HCT116 (cell line): ENCODE results near the gene ACP6. TPM values are rescaled to one million over a fixed set of nuclear protein-coding genes. Genes with fewer than 3 reads are reported as not detected.

Experiments used
- ATAC-seq: fragments of 200-7000 bp; cut with Tn5 transposase; 2 replicates; pipeline ENCODE4 v1.9.1; 2020; ENCODE audit warnings: mild to moderate bottlenecking, moderate library complexity
- BruUV-seq: library from RNA; stranded (reverse); fragments of 400-500 nt; replicated peaks from 2 replicates; lab custom pipeline; 2021; lab: Mats Ljungman, UMichigan
- CTCF ChIA-PET: fragments of 300-600 bp; sonication (Branson Sonifier 250); formaldehyde crosslinking; loops from one replicate; lab custom pipeline; 2021; ENCODE audit warnings: antibody characterized with exemption; lab: Charles Lee
- POLR2A ChIA-PET: fragments of 300-600, 350-600 bp; sonication (Branson Sonifier 250); formaldehyde crosslinking; loops from one replicate; lab custom pipeline; 2021; ENCODE audit warnings: antibody characterized with exemption; lab: Charles Lee
- RAD21 ChIA-PET, 2 experiments: fragments of 300-600 bp; sonication (Branson Sonifier 250); formaldehyde crosslinking; loops; one replicate each; lab custom pipeline; 2023; ENCODE audit warnings: low total read pairs in 2 of 2; ENCODE audit not compliant: uncharacterized antibody in 2 of 2, unreplicated experiment in 2 of 2, low non-redundant PET in 1 of 2; lab: Charles Lee
- DNase-seq: peaks from one replicate; pipeline ENCODE4 v3.0.0-alpha.2; 2010; ENCODE audit warnings: low read depth, low spot score
- H2AFZ ChIP-seq: fragments of 200-600 bp; shearing (Covaris generic), sonication (generic); 2 replicates; pipeline ENCODE4 v1.6.1; 2017; ENCODE audit warnings: low read depth, mixed run types, mixed read lengths, antibody characterized with exemption, low read length; ENCODE audit not compliant: poor library complexity, severe bottlenecking
- H3K27ac ChIP-seq: 2 replicates; pipeline ENCODE4 v1.5.1; 2012; ENCODE audit warnings: low read depth, low read length
- H3K27me3 ChIP-seq: fragments of 200-600 bp; sonication (generic); 2 replicates; pipeline ENCODE4 v1.6.1; 2016; ENCODE audit warnings: mixed run types, low read length, mixed read lengths; ENCODE audit not compliant: insufficient read depth
- H3K36me3 ChIP-seq, 2 experiments: fragments of 200-500 bp in 1 of 2; fragments of 200-600 bp in 1 of 2; sonication (Bioruptor generic) in 1 of 2; sonication (generic) in 1 of 2; 2 replicates each; pipeline versions ENCODE4 v1.5.1 to v1.6.1; 2014 to 2016; ENCODE audit warnings: low read length in 2 of 2, inconsistent platforms in 1 of 2, mixed read lengths in 1 of 2, mixed run types in 1 of 2; ENCODE audit not compliant: insufficient read depth in 2 of 2, control insufficient read depth in 1 of 2
- H3K4me1 ChIP-seq, 2 experiments: fragments of 200-600 bp in 1 of 2; sonication (generic) in 1 of 2; 2 replicates each; pipeline versions ENCODE4 v1.5.1 to v1.6.1; 2012 to 2017; ENCODE audit warnings: low read length in 2 of 2, inconsistent platforms in 1 of 2, mild to moderate bottlenecking in 1 of 2, mixed read lengths in 1 of 2, mixed run types in 1 of 2, moderate library complexity in 1 of 2; ENCODE audit not compliant: insufficient read depth in 2 of 2, control insufficient read depth in 1 of 2
- H3K4me2 ChIP-seq: fragments of 200-600 bp; sonication (generic); 2 replicates; pipeline ENCODE4 v1.6.1; 2017; ENCODE audit warnings: mixed run types, low read length, mixed read lengths
- H3K4me3 ChIP-seq, 2 experiments: fragments of 200-600 bp in 1 of 2; sonication (generic) in 1 of 2; replicated peaks in 1 of 2; 2 replicates each; pipeline ENCODE4 v1.5.1; 2011 to 2016; ENCODE audit warnings: low read length in 2 of 2, control low read depth in 1 of 2, low read depth in 1 of 2, mild to moderate bottlenecking in 1 of 2, mixed read lengths in 1 of 2, mixed run types in 1 of 2
- H3K79me2 ChIP-seq: fragments of 200-600 bp; sonication (generic); 2 replicates; pipeline ENCODE4 v1.6.1; 2017; ENCODE audit warnings: mild to moderate bottlenecking, mixed run types, low read length, moderate library complexity, mixed read lengths; ENCODE audit not compliant: insufficient read depth
- H3K9ac ChIP-seq: fragments of 200-600 bp; sonication (generic); 2 replicates; pipeline ENCODE4 v1.6.1; 2016; ENCODE audit warnings: low read length, mixed read lengths
- H3K9me2 ChIP-seq: fragments of 200-600 bp; sonication (generic), shearing (Covaris generic); 2 replicates; pipeline ENCODE4 v1.6.1; 2017; ENCODE audit warnings: mixed run types, mild to moderate bottlenecking, moderate library complexity; ENCODE audit not compliant: insufficient read depth
- H3K9me3 ChIP-seq, 2 experiments: fragments of 200-500 bp in 1 of 2; fragments of 200-600 bp in 1 of 2; sonication (Bioruptor generic) in 1 of 2; sonication (generic) in 1 of 2; 2 replicates each; pipeline ENCODE4 v1.6.1; 2014 to 2017; ENCODE audit warnings: low read length in 2 of 2, mixed read lengths in 2 of 2, inconsistent platforms in 1 of 2, low read depth in 1 of 2, mild to moderate bottlenecking in 1 of 2, mixed run types in 1 of 2, moderate library complexity in 1 of 2; ENCODE audit not compliant: control insufficient read depth in 1 of 2, insufficient read depth in 1 of 2
- H4K20me1 ChIP-seq: fragments of 200-600 bp; sonication (generic), shearing (Covaris generic); 2 replicates; pipeline ENCODE4 v1.6.1; 2017; ENCODE audit warnings: mixed run types, mild to moderate bottlenecking, moderate library complexity; ENCODE audit not compliant: insufficient read depth
- CBX3 ChIP-seq: IDR thresholded peaks from 2 replicates; pipeline ENCODE4 v1.6.1; 2012; ENCODE audit warnings: low read depth
- ELF1 ChIP-seq: IDR thresholded peaks from 2 replicates; pipeline ENCODE4 v1.6.1; 2012; ENCODE audit warnings: low read depth, borderline replicate concordance
- EZH2 ChIP-seq: fragments of 200-600 bp; sonication (generic); IDR thresholded peaks from 2 replicates; pipeline ENCODE4 v1.6.1; 2017; ENCODE audit warnings: antibody characterized with exemption, mixed run types
- EZH2phosphoT487 ChIP-seq: fragments of 200-600 bp; IDR thresholded peaks from 2 replicates; pipeline ENCODE4 v1.6.1; 2018; ENCODE audit warnings: antibody characterized with exemption, borderline replicate concordance
- JUND ChIP-seq: IDR thresholded peaks from 2 replicates; pipeline ENCODE4 v1.6.1; 2012
- RAD21 ChIP-seq: IDR thresholded peaks from 2 replicates; pipeline ENCODE4 v1.6.1; 2012; ENCODE audit warnings: low read depth, mild to moderate bottlenecking
- SIN3A ChIP-seq: IDR thresholded peaks from 2 replicates; pipeline ENCODE4 v1.6.1; 2012; ENCODE audit warnings: low read depth
- TCF7L2 ChIP-seq: IDR thresholded peaks from 2 replicates; pipeline ENCODE4 v1.7.0; 2011; ENCODE audit warnings: borderline replicate concordance, inconsistent platforms; ENCODE audit not compliant: insufficient read depth, insufficient read length; ENCODE audit errors: extremely low read depth
- ZFX ChIP-seq: fragments of 450-650 bp; IDR thresholded peaks from 2 replicates; pipeline ENCODE4 v1.6.1; 2017
- intact Hi-C: fragments of 100-400 bp; cut with micrococcal nuclease; formaldehyde crosslinking; loops from 2 replicates; pipeline ENCODE4 v1.10.0; 2022
- total RNA-seq: library from RNA; stranded (reverse); gene quantifications from one replicate; pipeline ENCODE4 v1.2.1, GENCODE V29; 2021; ENCODE audit not compliant: unreplicated experiment
- TF ChIP-seq, protein P1 (sequence below): IDR thresholded peaks from 2 replicates; pipeline ENCODE4 v1.6.1; 2011; ENCODE audit warnings: mild to moderate bottlenecking, low read length, moderate library complexity; ENCODE audit not compliant: insufficient replicate concordance; ENCODE audit errors: extremely low read depth
- TF ChIP-seq, protein P2 (sequence below): IDR thresholded peaks from 2 replicates; pipeline ENCODE4 v1.6.1; 2012; ENCODE audit warnings: low read depth
- TF ChIP-seq, protein P3 (sequence below), 3 experiments: fragments of 200-600 bp in 1 of 3; sonication (generic) in 1 of 3; IDR thresholded peaks in 2 of 3; conservative IDR thresholded peaks in 1 of 3; 2 replicates each; pipeline ENCODE4 v1.5.1; 2012 to 2017; ENCODE audit warnings: low read depth in 2 of 3, low read length in 2 of 3, antibody characterized with exemption in 1 of 3, borderline replicate concordance in 1 of 3, control low read depth in 1 of 3, mild to moderate bottlenecking in 1 of 3, mixed read lengths in 1 of 3, mixed run types in 1 of 3, moderate library complexity in 1 of 3; ENCODE audit not compliant: insufficient read depth in 1 of 3
- TF ChIP-seq, protein P4 (sequence below): IDR thresholded peaks from 2 replicates; pipeline ENCODE4 v1.6.1; 2012

Gene ACP6
- total RNA-seq, 1 experiment from 2014 or later: 26.4 TPM

DNA sequence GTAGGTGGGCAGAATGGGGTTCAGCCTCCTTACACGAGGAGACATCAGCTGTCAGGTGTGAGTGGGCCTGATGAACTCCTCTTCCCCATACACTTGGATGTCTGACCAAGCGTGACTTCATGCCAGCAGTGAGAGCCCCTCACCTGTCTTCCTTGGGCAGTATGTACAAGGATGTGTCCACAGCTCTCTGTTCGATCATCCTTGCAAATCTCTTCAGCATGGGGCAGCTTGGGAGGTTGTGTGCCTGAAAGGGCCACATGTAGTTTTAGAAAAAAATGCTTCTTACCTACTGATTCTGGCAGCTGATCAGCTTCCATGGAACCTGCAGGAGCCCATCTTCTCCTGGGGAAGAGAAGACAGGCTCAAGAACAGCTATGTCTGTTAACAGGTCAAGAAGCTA, 18.0 kb downstream of the ACP6 start:
- no peak overlapping the region for H3K27ac ChIP-seq
- H3K4me3 ChIP-seq: no peak overlapping the region
- no peaks in the 10 kb centered on the region for H4K20me1 ChIP-seq
- H3K79me2 ChIP-seq: no peaks in the 10 kb centered on the region
- no peak overlapping the region for H3K9ac ChIP-seq
- no peak overlapping the region for H2AFZ ChIP-seq
- BruUV-seq: no TSS peak
- no peaks in the 10 kb centered on the region for H3K4me1 ChIP-seq
- H3K27me3 ChIP-seq: no peaks in the 10 kb centered on the region
- peaks cover 6 to 11% of the 10 kb centered on the region in 2 experiments; a peak in 3 of 4 replicates for H3K36me3 ChIP-seq
- H3K9me2 ChIP-seq: no peaks in the 10 kb centered on the region
- no peaks in the 10 kb centered on the region for H3K9me3 ChIP-seq
- DNase-seq: no peak
- H3K4me2 ChIP-seq: no peak overlapping the region
- ChIA-PET CTCF (no interaction called here), RAD21 (no interaction called here), POLR2A (no interaction called here)
- intact Hi-C loops: no loop called here
- TF ChIP-seq EZH2: no peak
- no peak for ATAC-seq

DNA sequence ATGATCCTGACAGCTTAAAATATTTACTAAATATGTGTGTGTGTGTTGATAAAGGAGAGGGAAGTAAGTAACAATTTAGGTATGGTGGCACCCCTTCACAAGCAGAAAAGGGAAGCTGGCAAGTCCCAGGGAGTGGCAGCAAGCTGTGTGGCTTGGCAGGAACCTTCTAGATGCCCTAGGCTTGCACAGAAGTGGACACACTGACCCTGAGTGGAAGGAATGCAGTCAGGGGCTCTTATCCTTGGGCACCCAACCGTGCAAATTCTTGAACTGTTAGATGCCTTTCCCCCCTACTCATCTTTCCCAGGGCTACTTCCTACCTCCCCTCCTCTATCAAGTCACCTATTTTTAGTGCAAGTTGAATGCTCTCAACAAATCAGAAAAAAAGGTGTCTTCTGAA, 18.9 kb downstream of the ACP6 start:
- ATAC-seq (no peak), DNase-seq (no peak)
- H3K4me1 ChIP-seq: no peaks in the 10 kb centered on the region
- no peak overlapping the region for H3K9ac ChIP-seq
- ChIA-PET RAD21 (no interaction called here), POLR2A (no interaction called here), CTCF (no interaction called here)
- no peaks in the 10 kb centered on the region for H4K20me1 ChIP-seq
- no peak overlapping the region for H3K27ac ChIP-seq
- H3K4me3 ChIP-seq: no peak overlapping the region
- H2AFZ ChIP-seq: no peak overlapping the region
- no peak overlapping the region for H3K4me2 ChIP-seq
- no peaks in the 10 kb centered on the region for H3K79me2 ChIP-seq
- intact Hi-C loops: no loop called here
- no TSS peak for BruUV-seq
- no peaks in the 10 kb centered on the region for H3K9me3 ChIP-seq
- H3K36me3 ChIP-seq: peaks cover 6 to 11% of the 10 kb centered on the region in 2 experiments; a peak in 3 of 4 replicates
- H3K9me2 ChIP-seq: no peaks in the 10 kb centered on the region
- no peaks in the 10 kb centered on the region for H3K27me3 ChIP-seq
- TF ChIP-seq, protein P1, sequence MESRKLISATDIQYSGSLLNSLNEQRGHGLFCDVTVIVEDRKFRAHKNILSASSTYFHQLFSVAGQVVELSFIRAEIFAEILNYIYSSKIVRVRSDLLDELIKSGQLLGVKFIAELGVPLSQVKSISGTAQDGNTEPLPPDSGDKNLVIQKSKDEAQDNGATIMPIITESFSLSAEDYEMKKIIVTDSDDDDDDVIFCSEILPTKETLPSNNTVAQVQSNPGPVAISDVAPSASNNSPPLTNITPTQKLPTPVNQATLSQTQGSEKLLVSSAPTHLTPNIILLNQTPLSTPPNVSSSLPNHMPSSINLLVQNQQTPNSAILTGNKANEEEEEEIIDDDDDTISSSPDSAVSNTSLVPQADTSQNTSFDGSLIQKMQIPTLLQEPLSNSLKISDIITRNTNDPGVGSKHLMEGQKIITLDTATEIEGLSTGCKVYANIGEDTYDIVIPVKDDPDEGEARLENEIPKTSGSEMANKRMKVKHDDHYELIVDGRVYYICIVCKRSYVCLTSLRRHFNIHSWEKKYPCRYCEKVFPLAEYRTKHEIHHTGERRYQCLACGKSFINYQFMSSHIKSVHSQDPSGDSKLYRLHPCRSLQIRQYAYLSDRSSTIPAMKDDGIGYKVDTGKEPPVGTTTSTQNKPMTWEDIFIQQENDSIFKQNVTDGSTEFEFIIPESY: no peak
- no peak for TF ChIP-seq EZH2phosphoT487
- TF ChIP-seq, protein P2, sequence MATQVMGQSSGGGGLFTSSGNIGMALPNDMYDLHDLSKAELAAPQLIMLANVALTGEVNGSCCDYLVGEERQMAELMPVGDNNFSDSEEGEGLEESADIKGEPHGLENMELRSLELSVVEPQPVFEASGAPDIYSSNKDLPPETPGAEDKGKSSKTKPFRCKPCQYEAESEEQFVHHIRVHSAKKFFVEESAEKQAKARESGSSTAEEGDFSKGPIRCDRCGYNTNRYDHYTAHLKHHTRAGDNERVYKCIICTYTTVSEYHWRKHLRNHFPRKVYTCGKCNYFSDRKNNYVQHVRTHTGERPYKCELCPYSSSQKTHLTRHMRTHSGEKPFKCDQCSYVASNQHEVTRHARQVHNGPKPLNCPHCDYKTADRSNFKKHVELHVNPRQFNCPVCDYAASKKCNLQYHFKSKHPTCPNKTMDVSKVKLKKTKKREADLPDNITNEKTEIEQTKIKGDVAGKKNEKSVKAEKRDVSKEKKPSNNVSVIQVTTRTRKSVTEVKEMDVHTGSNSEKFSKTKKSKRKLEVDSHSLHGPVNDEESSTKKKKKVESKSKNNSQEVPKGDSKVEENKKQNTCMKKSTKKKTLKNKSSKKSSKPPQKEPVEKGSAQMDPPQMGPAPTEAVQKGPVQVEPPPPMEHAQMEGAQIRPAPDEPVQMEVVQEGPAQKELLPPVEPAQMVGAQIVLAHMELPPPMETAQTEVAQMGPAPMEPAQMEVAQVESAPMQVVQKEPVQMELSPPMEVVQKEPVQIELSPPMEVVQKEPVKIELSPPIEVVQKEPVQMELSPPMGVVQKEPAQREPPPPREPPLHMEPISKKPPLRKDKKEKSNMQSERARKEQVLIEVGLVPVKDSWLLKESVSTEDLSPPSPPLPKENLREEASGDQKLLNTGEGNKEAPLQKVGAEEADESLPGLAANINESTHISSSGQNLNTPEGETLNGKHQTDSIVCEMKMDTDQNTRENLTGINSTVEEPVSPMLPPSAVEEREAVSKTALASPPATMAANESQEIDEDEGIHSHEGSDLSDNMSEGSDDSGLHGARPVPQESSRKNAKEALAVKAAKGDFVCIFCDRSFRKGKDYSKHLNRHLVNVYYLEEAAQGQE: no peak
- no peak for TF ChIP-seq ELF1
- TF ChIP-seq, protein P3, sequence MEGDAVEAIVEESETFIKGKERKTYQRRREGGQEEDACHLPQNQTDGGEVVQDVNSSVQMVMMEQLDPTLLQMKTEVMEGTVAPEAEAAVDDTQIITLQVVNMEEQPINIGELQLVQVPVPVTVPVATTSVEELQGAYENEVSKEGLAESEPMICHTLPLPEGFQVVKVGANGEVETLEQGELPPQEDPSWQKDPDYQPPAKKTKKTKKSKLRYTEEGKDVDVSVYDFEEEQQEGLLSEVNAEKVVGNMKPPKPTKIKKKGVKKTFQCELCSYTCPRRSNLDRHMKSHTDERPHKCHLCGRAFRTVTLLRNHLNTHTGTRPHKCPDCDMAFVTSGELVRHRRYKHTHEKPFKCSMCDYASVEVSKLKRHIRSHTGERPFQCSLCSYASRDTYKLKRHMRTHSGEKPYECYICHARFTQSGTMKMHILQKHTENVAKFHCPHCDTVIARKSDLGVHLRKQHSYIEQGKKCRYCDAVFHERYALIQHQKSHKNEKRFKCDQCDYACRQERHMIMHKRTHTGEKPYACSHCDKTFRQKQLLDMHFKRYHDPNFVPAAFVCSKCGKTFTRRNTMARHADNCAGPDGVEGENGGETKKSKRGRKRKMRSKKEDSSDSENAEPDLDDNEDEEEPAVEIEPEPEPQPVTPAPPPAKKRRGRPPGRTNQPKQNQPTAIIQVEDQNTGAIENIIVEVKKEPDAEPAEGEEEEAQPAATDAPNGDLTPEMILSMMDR (IDR thresholded peaks at IDR 0.05 in 2 of 3, conservative IDR thresholded peaks at IDR 0.05 in 1 of 3; ENCODE audit: borderline replicate concordance in 1 of 3, insufficient read depth in 1 of 3, low read depth in 2 of 3, low read length in 2 of 3): no peak
- no peak for TF ChIP-seq RAD21
- TF ChIP-seq TCF7L2: no peak
- no peak for TF ChIP-seq CBX3
- no peak for TF ChIP-seq JUND
- no peak for TF ChIP-seq ZFX
- TF ChIP-seq, protein P4, sequence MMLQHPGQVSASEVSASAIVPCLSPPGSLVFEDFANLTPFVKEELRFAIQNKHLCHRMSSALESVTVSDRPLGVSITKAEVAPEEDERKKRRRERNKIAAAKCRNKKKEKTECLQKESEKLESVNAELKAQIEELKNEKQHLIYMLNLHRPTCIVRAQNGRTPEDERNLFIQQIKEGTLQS: no peak
- no peak for TF ChIP-seq SIN3A
